ENCODE data around the gene SLC9A9. TPM values are rescaled to one million over a fixed set of nuclear protein-coding genes. Genes with fewer than 3 reads are reported as not detected.

The SLC9A9 gene
- total and polyA plus RNA-seq, 2 donors: 20.5 to 21.2 TPM

GRCh38 chr3:143220741-143221140, 627.5 kb downstream of the SLC9A9 start:
- no peaks in the 10 kb centered on the region for H3K9me3 ChIP-seq (ENCODE audit: control insufficient read depth in 2 of 2, insufficient read depth in 1 of 2, low read length in 1 of 2)
- WGBS: 94% methylated on average over 3 of the region's 3 CpGs
- DNase-seq (ENCODE audit: low read depth in 6 of 9, low spot score in 9 of 9): peak in 4 of 9 donors; percentile 41 to 67 (median 48)
- no peak overlapping the region for H3K4me3 ChIP-seq (ENCODE audit: low read length in 2 of 2)
- H3K27ac ChIP-seq (ENCODE audit: low read depth in 1 of 2, low read length in 1 of 2): peak overlapping the region in 1 of 2 donors; percentile 70
- H3K4me1 ChIP-seq (ENCODE audit: control insufficient read depth in 2 of 2, insufficient read depth in 2 of 2, low read length in 2 of 2): peaks cover 34 to 51% of the 10 kb centered on the region in 2 donors
- no peaks in the 10 kb centered on the region for H3K36me3 ChIP-seq (ENCODE audit: control insufficient read depth in 2 of 2, insufficient read depth in 2 of 2, low read length in 1 of 2)
- H3K27me3 ChIP-seq (ENCODE audit: control insufficient read depth in 2 of 2, insufficient read depth in 1 of 2, low read length in 1 of 2): no peaks in the 10 kb centered on the region

- Histone ChIP-seq H3K27ac (ENCODE audit: low read depth in 1 of 2, low read length in 1 of 2) (peak overlapping the region in 1 of 2 donors; percentile 50), H3K36me3 (ENCODE audit: control insufficient read depth in 2 of 2, insufficient read depth in 2 of 2, low read length in 1 of 2) (no peaks in the 10 kb centered on the region), H3K4me1 (ENCODE audit: control insufficient read depth in 2 of 2, insufficient read depth in 2 of 2, low read length in 2 of 2) (peaks cover 34 to 57% of the 10 kb centered on the region in 2 donors), H3K9me3 (ENCODE audit: control insufficient read depth in 2 of 2, insufficient read depth in 1 of 2, low read length in 1 of 2) (no peaks in the 10 kb centered on the region), H3K27me3 (ENCODE audit: control insufficient read depth in 2 of 2, insufficient read depth in 1 of 2, low read length in 1 of 2) (no peaks in the 10 kb centered on the region), H3K4me3 (ENCODE audit: low read length in 2 of 2) (no peak overlapping the region)
- 19% methylated on average over 2 of the region's 2 CpGs for WGBS
- DNase-seq (ENCODE audit: low read depth in 6 of 9, low spot score in 9 of 9): peak in 1 of 9 donors; percentile 60
These were observed 630.0 kb downstream of the SLC9A9 start for GRCh38 chr3:143218166-143218835.

GRCh38 chr3:143217283-143217682, 631.0 kb downstream of the SLC9A9 start:
- Histone ChIP-seq H3K27me3 (ENCODE audit: control insufficient read depth in 2 of 2, insufficient read depth in 1 of 2, low read length in 1 of 2) (no peaks in the 10 kb centered on the region), H3K4me1 (ENCODE audit: control insufficient read depth in 2 of 2, insufficient read depth in 2 of 2, low read length in 2 of 2) (peaks cover 34 to 54% of the 10 kb centered on the region in 2 donors), H3K4me3 (ENCODE audit: low read length in 2 of 2) (no peak overlapping the region), H3K36me3 (ENCODE audit: control insufficient read depth in 2 of 2, insufficient read depth in 2 of 2, low read length in 1 of 2) (no peaks in the 10 kb centered on the region), H3K27ac (ENCODE audit: low read depth in 1 of 2, low read length in 1 of 2) (peak overlapping the region in 1 of 2 donors; percentile 88), H3K9me3 (ENCODE audit: control insufficient read depth in 2 of 2, insufficient read depth in 1 of 2, low read length in 1 of 2) (no peaks in the 10 kb centered on the region)
- no peak for DNase-seq (ENCODE audit: low read depth in 6 of 9, low spot score in 9 of 9)

- peaks cover 34 to 54% of the 10 kb centered on the region in 2 donors for H3K4me1 ChIP-seq (ENCODE audit: control insufficient read depth in 2 of 2, insufficient read depth in 2 of 2, low read length in 2 of 2)
- no peaks in the 10 kb centered on the region for H3K27me3 ChIP-seq (ENCODE audit: control insufficient read depth in 2 of 2, insufficient read depth in 1 of 2, low read length in 1 of 2)
- peak in 5 of 9 donors; percentile 36 to 77 (median 47) for DNase-seq (ENCODE audit: low read depth in 6 of 9, low spot score in 9 of 9)
- 9% methylated on average over 3 of the region's 3 CpGs for WGBS
- no peaks in the 10 kb centered on the region for H3K9me3 ChIP-seq (ENCODE audit: control insufficient read depth in 2 of 2, insufficient read depth in 1 of 2, low read length in 1 of 2)
- H3K27ac ChIP-seq (ENCODE audit: low read depth in 1 of 2, low read length in 1 of 2): peak overlapping the region; percentile 42 to 88
- H3K4me3 ChIP-seq (ENCODE audit: low read length in 2 of 2): no peak overlapping the region
- H3K36me3 ChIP-seq (ENCODE audit: control insufficient read depth in 2 of 2, insufficient read depth in 2 of 2, low read length in 1 of 2): no peaks in the 10 kb centered on the region
These were observed 631.5 kb downstream of the SLC9A9 start for GRCh38 chr3:143216709-143217182.

Other genes with a start within 250 kb of the SLC9A9 start
- gene DIPK2A, start 123.4 kb upstream of the SLC9A9 start, total RNA-seq: 19.8 TPM
- 23.5 TPM for gene DIPK2A, start 123.4 kb upstream of the SLC9A9 start, polyA plus RNA-seq